NCI-H1092 treated with DMSO at 0.1 percent for 48 hours (cell line): Measurements from ENCODE around the gene KLK11.

ENCODE experiments used
- DNase-seq: peaks from one replicate; lab custom pipeline; 2025; lab: John Stamatoyannopoulos, UW

Gene KLK11, protein sequence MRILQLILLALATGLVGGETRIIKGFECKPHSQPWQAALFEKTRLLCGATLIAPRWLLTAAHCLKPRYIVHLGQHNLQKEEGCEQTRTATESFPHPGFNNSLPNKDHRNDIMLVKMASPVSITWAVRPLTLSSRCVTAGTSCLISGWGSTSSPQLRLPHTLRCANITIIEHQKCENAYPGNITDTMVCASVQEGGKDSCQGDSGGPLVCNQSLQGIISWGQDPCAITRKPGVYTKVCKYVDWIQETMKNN

DNA sequence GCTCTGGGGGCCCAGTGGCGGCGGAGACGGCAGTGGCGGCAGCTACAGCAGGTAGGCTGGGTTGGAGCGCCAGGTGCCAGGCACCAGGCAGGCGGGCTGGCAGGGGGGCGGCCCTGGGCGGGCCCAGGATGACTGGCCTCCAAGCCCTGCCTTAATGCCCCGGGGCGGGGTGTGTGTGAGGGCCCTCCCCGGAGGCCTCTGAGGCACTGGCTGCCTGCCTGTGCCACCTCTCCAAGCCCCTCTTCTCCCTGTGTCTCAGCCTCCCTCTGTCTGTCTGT is at the start of gene KLK11:
Gene KLK11 (minus strand): TSS at position 63 of the 278 bp plus-strand sequence. CDS start 985 bp downstream, outside the sequence.
- DNase-seq = no peak

DNA sequence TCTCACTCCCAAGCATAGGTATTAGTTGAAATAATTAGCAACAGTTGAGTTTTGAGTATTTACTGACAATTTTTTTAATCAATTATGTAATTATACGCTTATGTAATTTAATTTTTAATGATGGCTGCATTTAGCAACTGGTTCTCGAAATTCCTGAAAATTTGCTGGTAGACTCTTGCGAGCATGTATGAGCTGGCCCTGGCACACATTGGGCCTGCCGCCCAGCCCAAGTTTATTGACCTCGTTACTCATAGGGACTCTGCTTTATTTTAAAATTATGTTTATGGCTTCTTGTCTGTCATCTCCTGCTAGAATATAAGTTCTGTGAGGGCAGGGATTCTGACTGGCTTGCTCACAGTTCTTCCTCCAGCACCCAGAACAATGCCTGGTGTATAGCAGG is 49.6 kb upstream of the KLK11 start:
- no peak for DNase-seq

DNA sequence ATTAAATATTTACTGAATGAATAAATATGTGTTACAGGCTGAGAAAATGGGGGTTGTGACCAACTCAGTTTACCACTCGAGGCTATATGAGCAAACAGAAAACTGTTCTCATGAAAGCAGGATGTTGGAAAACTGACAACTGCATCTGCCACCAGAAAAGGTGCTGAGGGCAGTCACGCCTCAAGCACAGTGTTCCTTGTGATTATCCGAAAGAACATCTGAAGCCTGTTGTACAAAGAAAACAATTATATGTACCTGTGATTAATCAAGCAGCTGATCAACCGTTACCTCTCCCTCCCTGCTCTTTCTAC is 44.6 kb upstream of the KLK11 start:
- DNase-seq = no peak

DNA sequence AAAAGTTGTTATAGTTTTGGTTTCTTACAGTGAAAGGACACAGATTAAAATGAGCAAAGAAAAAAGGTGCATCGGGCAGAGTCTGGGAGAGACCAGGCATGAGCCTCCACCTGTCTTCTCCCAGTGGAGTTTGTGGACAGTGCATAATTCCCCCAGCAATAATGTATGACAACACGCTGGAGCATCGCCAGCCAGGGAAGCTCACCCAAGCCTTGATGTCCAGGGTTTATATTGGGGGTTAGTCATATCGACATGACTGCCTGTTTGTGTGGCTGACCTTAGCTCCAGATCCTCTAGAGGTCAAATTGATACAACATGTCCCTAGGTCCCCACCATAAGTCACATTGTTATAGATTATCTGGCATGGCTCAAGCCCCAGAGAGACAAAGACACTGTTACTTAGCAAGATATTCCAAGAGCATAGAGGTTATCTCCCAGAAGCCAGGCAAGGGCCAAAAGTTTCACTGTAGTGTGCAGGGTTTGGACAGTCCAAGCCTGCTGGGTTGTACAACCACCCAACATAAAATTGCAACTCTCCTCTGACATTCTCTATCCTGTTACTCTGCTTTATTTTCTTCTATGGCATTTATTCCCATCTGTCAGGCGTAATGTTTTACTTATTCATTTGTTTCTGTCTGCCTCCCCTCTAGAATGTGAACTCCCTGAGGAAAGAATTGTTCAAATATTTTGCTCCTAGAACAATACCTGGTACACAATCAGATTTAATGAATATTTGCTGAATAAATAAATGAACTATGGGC is 44.1 kb upstream of the KLK11 start:
- DNase-seq = peak; percentile 10

DNA sequence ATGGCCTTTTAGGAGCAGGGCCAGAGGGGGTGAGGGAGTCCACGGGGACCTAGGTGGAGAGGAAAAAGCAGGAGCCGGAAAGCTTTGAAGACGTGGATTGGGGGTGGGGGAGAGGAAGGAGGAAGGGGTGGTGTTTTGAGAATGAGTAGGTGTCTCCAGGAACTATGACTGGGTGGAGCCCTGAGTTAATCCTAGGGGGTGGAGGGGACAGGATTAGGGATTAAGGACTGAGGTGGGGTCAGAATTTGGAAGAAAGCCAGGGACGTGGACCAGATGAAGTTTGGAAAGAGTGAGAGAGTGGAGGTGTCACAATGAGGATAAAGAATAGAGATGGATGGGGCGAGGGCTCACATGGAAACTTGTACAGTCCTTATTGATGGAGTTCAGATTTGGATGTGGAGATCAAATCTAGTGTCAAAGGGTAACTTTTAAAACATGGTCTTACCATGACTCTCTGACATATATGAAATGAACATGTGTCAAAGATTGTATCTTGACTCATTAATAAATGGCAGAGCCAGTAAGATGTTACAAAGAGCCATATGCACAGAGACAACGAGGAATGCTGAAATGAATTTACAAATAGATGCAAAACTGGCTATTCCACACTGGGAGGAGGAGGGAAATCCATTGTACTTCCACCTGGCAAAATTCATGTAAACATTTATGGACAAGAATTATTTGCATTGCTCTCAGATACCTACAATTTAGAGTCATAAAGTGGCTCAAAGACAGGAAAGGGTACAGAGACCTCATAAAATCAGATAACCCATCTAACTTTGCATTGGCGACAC is 40.2 kb upstream of the KLK11 start:
- no peak for DNase-seq

DNA sequence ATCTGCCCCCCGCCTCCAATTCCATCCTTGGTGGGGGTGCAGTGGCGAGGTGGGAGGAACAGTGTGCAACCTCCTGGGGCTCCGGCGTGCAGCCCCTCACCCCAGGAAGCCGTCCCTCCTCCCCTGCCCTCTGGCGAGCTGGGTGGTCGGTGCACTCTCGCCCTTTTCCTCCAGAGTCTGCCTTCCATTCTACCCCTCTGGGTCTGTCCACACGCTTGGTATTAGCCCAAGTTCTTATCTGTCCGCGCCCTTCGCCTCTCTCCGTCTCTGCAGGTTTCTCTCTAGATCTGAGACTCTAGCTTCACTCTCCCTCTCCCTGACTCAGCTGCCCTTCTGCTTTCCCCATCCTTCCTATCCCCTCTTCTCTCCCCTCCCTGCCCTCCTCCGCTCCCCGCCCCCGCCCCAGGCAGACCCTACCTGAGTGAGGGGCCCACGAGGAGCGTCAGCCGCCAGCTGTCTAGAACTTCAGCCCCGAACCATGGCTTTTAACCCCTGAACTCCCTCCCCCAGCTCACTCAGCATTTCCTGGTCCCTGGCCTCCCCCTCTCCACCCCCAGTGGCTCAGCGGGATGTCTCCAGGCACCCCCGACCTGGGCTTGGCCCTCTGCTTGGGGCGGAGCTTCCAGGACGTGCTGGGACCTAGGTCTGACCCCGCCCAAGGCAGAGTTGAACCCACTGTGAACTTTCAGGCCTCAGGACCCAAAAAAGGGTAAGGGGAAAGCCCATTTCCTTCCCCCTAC is 39.0 kb upstream of the KLK11 start:
- DNase-seq = no peak

DNA sequence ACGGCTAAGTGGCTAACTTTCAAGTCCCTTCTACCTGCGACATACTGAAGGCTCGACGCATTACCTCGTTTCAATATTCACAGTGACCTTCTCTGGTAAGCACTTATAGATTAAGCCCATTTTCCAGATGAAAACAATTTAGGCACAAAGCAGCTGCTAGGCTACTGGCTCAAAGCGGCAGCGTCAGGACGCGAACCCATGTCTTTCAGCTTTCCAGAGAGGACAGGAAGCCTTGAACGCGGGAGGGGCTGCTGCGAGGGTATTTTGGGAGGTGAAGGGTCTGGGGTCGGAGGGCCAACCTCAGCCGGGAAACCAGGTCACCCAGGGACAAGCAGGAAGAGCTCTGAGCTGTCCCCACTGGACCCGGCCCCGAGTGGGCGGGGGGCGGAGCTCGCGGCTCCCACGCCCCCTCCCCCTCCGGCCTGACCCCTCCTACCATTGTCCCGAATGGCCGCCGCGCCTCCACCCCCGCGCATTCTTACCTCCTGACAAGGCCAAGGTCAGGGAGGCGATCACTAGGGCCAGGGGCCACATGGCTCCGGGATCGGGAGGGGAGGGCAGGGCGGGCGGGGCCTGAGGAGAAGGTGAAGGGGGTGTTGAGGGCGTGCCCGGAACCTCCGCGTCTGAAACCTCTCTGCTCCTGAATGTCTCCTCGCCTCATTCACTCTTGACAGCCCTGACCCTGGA is 38.3 kb upstream of the KLK11 start, which contains the start of gene KLK13:
Gene KLK13 (minus strand): TSS at position 559 of the 687 bp plus-strand sequence. CDS start 25 bp downstream, at position 534.
- no peak for DNase-seq

DNA sequence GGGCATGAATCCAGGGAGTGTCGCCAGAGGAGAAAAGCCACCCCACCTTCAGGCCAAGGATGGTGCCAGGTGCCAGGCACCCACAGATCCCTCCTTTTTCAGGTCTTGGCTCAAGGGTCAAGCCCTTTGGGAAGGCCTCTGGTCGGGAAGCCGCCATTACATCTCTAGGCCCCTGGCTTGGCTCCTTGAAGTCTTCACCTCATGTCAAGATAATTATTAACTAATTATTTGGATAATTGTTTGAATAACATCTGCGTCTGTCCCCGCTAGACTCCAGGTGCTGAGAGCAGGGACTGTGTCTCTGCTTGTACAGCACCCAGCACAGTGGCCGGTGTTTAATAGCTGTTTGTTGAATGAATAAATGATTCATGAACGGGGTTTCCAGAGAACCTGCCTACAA is 37.2 kb upstream of the KLK11 start:
- DNase-seq = no peak

DNA sequence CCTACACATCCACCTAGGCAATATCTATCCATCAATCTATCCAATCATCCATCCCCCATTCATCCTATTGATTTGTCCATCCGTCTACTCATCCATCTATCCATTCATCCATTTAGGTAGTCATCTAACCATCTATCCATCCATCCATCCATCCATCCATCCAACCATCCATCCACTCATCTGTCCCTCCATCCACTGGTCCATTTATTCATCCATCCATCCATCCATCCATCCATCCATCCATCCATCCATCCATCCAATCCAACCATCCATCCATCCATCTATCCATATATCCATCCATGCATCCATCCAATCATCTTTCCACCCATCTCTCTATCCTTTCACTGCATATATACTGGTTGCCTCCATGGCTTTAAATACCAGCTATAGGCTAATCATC is 34.6 kb upstream of the KLK11 start:
- DNase-seq = no peak

DNA sequence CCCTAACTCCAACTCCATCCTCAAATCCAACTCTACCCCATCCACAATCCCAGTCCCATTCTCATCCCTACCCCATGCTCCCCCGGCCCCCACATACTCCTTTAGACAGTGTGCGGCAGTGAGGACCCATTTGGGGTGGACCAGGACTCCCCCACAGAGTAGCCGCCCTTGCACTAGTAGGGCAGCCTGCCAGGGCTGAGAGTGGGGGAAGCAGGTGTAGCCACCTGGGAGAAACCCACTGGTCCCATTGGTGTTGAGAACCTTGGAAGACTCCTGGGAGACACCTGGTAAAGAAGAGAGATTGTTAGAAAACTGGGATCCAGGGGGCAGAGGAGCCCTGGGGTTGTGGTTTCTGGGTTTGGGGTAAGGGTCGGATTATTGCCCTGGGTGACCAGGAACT is 33.9 kb upstream of the KLK11 start:
- no peak for DNase-seq

DNA sequence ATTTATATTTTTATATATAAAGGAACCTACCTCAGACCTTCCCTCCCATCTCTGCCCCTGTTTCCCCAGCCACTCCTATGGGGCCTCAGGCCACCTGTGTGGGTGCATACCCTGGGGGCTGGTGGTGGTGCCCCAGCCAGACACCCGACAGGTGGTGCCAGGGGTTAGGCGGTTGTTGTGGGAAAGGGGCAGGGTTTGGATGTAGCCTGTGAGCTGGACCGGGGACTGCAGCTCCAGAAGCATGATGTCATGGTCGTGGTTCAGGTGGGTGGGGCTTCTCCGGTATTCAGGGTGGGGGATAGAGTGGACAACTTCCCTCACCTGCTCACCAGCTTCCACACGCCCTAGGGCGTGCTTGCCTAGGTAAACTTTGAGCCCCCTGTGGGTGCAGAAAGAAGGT is 33.3 kb upstream of the KLK11 start:
- no peak for DNase-seq

DNA sequence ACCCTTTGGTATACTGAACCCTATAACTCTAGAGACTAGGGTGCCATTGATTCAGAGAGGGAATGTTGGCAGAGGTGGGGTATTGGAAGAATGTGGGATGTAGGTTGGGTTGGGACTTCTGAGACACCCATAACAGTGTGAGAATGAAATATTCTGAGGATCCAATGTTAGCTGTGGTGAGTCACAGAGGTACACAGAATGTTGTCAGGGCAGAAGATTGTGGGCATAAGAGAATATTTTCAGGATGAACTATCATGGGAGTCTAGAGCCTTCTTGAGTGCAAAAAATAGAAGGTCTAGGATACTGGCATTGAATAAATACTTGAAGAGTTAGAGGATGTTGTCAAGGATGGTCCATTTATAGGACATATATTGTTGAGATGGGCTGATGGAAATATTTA is 29.4 kb upstream of the KLK11 start:
- DNase-seq = no peak

DNA sequence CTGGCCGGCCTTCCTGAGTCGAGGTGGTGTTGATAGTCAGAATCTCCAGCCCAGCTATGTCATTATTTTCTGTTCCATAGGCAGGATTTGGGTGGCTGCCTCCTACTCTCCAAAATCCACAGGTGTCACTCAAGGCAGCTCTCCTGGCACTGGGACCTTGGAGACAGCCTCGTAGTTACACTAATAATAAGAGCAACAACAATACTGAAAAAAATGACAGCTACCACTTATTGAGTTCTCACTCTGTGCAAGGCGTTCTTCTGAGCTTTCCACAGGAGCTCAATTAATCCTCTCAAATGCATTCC is 20.6 kb upstream of the KLK11 start:
- DNase-seq = no peak

DNA sequence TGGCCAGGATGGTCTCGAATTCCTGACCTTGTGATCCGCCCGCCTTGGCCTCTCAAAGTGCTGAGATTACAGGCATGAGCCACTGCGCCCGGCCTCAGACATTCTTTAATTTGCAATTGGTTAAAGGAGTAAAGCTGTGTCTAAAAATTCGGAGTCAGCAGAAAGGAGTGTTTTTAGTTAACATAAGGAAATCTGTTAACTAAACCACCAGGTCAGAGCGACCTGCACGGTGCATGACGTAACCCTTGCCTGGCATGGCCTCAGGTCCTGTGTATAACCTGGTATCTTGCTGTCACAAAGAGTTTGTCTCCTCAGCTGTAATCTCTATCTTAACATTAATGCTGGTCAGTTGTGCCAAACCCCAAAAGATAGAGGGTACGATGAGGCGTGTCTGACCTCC is 17.9 kb upstream of the KLK11 start:
- DNase-seq = no peak

DNA sequence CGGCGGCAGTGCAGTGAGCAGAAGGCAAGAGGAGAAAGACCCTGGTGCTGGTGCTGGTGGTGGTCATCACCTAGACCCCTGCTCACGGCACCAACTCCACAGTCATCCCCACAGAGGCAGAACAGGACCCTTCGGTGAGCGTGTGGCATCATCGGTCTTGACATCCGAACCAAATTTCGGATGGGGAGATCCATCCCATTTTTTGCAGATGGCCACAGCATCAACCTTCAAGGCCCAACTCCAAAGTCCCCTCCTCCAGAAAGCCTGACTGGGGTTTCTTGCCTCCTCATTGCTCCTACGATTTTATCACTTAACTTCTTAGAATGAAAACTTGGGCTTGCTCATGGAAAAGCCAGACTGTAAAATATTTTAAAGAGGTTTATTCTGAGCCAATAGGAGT is 17.1 kb upstream of the KLK11 start:
- no peak for DNase-seq

DNA sequence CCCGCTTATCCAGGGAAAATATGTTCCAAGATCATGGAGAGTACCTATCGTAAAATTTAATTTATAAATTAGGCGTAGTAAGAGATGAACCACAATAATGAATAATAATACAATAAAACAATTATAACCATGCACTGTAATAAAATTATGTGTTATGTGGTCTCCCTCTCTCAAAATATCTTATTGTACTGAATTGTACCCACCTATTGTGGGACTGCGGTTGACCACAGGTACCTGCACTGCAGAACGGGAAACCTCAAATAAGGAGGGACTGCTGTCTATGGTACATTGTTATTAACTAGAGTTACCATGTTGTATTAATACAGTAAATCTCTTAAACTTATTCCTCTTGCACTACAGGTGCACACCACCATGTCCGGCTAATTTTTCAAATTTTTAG is 13.7 kb upstream of the KLK11 start:
- DNase-seq = no peak

DNA sequence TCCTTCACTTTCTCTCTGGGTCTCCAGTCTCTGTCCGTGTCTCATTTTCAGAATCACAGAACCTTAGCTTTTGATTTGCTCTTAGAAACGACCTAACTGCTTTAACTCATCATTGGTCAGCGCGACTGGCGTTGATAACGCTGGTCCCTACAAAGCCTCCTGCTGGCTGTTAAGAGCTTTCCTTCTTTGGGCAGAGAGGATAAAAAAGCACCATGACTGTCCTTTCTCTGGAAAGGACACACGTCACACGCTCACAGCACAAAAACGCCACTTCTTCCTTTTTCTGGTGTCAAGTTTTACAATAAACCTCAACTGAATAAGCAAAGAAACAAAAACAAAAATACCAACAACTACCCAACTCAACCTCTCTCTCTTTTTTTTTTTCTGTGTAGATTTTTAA is 10.1 kb upstream of the KLK11 start:
- DNase-seq = no peak

DNA sequence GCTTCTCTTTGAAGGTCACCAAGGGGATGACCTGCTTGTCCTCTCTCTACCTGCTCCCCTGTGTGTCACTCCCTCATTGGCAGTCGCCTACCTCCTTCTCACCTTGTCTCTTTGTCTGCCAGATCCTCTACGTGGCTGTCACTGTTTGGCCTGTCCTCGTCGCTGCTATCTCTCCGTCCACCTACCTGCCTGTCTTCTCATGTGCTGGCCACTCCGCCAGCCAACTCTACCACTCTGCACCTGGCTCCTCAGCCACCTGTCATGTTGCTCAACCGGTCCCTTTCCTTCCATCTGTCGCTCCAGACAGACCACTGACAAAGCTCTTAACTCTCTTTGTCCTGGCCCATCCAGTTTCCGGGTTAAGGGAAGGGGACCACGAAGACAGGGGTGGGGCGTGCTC is 8.3 kb upstream of the KLK11 start, which contains the start of gene KLK12:
Gene KLK12 (minus strand): TSS at position 299 of the 400 bp plus-strand sequence. CDS start 381 bp downstream, outside the sequence.
- DNase-seq = no peak

DNA sequence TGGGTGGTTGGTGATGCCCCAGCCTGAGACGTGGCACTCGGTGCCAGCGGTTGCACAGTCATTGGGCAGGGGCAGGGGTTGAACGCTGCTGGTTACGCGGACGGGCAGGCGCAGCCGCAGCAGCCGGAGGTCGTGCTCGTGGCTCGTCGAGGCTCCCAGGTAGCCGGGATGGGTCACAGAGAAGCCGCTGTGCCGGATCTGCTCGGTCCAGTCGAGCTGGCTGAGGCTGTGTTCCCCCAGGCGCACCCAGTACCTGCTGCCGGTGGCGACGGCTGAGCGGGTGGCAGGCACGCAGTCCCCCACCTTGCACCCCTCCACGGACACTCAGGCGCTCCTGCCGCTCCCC is 5.4 kb upstream of the KLK11 start:
- no peak for DNase-seq

DNA sequence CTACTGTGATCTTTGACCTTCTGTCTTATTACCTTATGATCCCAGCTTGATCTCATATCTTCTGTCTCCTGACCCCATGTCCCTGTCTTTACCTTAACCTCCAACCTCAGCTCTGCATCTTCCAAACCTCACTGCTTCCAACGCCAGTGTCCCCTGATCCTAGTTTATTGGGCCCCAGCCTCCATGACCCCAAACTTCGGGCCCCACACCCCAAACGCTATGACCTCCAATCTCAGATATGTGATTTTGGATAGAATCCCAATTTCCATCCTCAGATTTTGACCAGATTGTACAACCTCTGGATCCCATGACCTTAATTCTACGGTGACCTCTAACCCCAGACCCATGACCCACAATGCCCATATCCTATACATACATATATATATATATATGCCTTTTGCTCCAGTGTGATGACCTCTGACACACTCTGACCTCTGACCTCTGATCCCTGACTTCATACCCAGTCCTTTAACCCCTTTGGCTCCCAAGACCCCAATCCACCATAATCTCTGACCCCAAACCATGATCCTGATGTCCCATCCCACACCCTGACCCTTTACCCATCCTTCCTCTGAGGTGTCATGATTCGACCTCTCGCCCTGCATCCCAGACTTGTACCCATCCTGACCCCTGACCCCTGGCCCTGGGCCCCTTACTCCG is 4.9 kb upstream of the KLK11 start:
- no peak for DNase-seq

DNA sequence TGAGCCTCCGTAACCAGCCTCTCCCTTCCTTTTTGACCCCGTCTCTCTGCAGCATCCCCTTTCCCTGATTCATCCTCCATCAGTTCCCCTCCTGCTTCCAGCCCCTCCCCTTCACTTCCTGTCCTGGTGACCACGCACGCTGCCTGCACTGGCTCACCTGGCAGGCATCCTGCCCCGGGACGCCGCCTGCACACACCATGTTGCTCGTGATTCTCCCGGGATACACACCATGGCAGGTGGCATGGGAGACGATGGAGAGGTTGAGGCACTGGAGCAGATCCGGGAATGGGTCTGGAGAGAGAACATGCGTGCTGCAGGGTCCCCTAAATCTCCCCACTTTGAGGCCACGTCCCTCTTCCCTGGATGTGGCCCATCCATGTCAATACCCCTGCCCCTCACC is 4.2 kb upstream of the KLK11 start:
- DNase-seq = no peak

DNA sequence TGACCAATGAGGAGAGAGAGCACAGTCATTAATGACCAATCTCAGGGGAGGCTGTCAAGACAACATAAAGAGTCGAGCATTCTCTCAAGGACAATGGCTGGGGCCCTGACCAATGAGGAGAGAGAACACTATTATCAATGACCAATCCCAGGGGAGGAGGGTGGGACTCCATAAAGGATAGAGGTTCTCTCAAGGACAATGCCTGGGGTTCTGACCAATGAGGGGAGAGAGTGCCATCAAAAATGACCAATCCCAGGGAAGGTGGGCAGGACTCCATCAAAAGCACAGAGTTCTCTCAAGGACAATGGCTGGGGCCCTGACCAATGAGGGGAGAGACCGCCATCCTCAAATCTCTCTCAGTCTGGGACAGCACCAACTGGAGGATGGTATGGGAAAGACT is 3.3 kb upstream of the KLK11 start:
- DNase-seq = no peak
